NT2/D1 (cell line): Measurements from ENCODE around the gene ABCC8.

Experiments
- DNase-seq: peaks from one replicate; pipeline ENCODE4 v3.0.0-alpha.2; 2011; ENCODE audit warnings: low read depth, low spot score
- H3K27me3 ChIP-seq: 2 replicates; pipeline ENCODE4 v1.6.0; 2011; ENCODE audit warnings: mild to moderate bottlenecking; ENCODE audit not compliant: insufficient read length, insufficient read depth
- H3K36me3 ChIP-seq: 2 replicates; pipeline ENCODE4 v1.6.1; 2011; ENCODE audit warnings: mild to moderate bottlenecking, low read length, mixed read lengths; ENCODE audit not compliant: insufficient read depth, insufficient read length
- H3K4me1 ChIP-seq: 2 replicates; pipeline ENCODE4 v1.5.1; 2011; ENCODE audit not compliant: insufficient read depth, insufficient read length
- H3K4me3 ChIP-seq: 2 replicates; pipeline ENCODE4 v1.5.1; 2011; ENCODE audit warnings: low read depth; ENCODE audit not compliant: insufficient read length
- H3K9ac ChIP-seq: 2 replicates; pipeline ENCODE4 v1.6.0; 2011; ENCODE audit warnings: low read depth; ENCODE audit not compliant: insufficient read length
- H3K9me3 ChIP-seq: 2 replicates; pipeline ENCODE4 v1.5.1; 2011; ENCODE audit warnings: mild to moderate bottlenecking, low read length; ENCODE audit not compliant: insufficient read depth
- SUZ12 ChIP-seq: IDR thresholded peaks from 2 replicates; pipeline ENCODE4 v1.6.1; 2011; ENCODE audit not compliant: insufficient read length, insufficient read depth; ENCODE audit errors: extremely low read depth
- YY1 ChIP-seq: IDR thresholded peaks from 2 replicates; pipeline ENCODE4 v1.6.1; 2011; ENCODE audit not compliant: insufficient read length, insufficient read depth
- ZNF274 ChIP-seq: IDR thresholded peaks from 2 replicates; pipeline ENCODE4 v1.6.1; 2011; ENCODE audit warnings: mild to moderate bottlenecking, low read depth, low read length

Gene ABCC8

DNA sequence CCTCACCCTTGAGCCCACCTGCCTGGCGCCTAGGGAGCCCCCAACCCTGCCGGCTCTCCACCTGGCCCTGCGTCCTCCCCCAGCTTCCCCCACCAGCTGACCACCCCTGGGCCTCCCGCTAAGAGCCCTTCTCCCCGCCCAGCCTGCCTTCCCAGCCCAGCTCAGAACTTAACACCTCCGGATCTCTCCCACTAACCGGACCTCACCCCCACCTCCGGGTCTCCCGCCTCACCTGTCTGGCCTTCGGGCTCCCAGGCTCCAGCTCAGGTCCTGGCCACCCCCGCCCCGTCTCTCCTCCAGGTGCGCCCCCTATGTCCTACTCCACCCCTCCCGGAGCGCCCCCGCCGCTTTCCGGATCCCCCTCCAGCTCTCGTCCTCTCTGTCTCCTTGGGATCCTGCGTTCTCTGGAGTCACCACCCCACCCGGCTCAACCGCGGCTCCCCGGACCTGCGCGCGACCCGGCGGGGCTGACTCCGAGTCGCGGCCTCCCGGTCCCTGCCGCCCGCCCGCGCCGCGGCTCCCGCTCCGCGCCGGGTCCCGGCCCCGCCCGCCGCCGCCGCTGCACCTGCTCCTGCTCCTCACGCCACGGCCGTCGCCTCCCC, 87.9 kb downstream of the ABCC8 start, which contains the start of gene KCNJ11:
TSS of gene KCNJ11 (minus strand) at position 51 of the 602 bp plus-strand sequence. CDS start 568 bp downstream, outside the sequence.
- peaks cover 19% of the 10 kb centered on the region for H3K4me1 ChIP-seq
- no peak for DNase-seq
- peak within 1 kb of the TSS; percentile 42 for H3K4me3 ChIP-seq
- TF ChIP-seq SUZ12 = no peak
- no peak for TF ChIP-seq ZNF274
- no peak for TF ChIP-seq YY1
- H3K27me3 ChIP-seq = peaks cover 31% of the 10 kb centered on the region
- H3K36me3 ChIP-seq = no peaks in the 10 kb centered on the region
- peak within 1 kb of the TSS; percentile 72 for H3K9ac ChIP-seq
- H3K9me3 ChIP-seq = no peaks in the 10 kb centered on the region; the same call in 1 of the 2 replicates

DNA sequence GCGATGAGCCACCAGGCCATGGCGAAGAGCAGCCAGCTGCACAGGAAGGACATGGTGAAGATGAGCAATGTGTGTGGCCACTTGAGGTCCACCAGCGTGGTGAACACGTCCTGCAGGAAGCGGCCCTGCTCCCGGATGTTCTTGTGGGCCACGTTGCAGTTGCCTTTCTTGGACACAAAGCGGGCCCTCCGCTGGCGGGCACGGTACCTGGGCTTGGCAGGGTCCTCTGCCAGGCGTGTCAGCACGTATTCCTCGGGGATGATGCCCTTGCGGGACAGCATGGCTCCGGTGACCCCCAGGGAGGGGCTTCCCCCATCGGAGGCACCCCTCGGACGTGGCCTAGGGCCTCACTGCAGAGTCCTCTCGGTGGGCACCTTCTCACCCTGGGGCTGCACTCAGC, 88.8 kb downstream of the ABCC8 start:
- peaks cover 17% of the 10 kb centered on the region for H3K4me1 ChIP-seq
- H3K36me3 ChIP-seq = no peaks in the 10 kb centered on the region
- peaks cover 38% of the 10 kb centered on the region for H3K27me3 ChIP-seq
- H3K9me3 ChIP-seq = no peaks in the 10 kb centered on the region; the same call in 1 of the 2 replicates
- no peak overlapping the region for H3K4me3 ChIP-seq
- no peak for DNase-seq
- TF ChIP-seq ZNF274 (no peak), SUZ12 (no peak), YY1 (no peak)
- no peak overlapping the region for H3K9ac ChIP-seq

DNA sequence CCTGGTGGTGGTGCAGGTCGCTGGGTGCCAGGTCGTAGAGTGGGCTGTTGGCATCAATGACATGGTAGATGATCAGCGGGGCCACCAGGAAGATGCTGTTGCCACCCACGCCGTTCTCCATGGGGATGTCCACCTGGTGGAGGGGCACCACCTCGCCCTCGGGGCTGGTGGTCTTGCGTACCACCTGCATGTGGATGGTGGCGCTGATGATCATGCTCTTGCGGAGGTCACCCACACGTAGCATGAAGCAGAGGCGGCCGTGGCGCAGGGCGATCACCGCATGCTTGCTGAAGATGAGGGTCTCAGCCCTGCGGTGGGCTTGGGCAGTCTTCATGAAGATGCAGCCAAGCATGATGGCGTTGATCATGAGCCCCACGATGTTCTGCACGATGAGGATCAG, 89.4 kb downstream of the ABCC8 start:
- H3K27me3 ChIP-seq = peaks cover 43% of the 10 kb centered on the region
- H3K9me3 ChIP-seq = no peaks in the 10 kb centered on the region; the same call in 1 of the 2 replicates
- no peak overlapping the region for H3K4me3 ChIP-seq
- TF ChIP-seq YY1 (no peak), ZNF274 (no peak)
- H3K36me3 ChIP-seq = no peaks in the 10 kb centered on the region
- DNase-seq = no peak
- no peak overlapping the region for H3K9ac ChIP-seq
- H3K4me1 ChIP-seq = peaks cover 17% of the 10 kb centered on the region

DNA sequence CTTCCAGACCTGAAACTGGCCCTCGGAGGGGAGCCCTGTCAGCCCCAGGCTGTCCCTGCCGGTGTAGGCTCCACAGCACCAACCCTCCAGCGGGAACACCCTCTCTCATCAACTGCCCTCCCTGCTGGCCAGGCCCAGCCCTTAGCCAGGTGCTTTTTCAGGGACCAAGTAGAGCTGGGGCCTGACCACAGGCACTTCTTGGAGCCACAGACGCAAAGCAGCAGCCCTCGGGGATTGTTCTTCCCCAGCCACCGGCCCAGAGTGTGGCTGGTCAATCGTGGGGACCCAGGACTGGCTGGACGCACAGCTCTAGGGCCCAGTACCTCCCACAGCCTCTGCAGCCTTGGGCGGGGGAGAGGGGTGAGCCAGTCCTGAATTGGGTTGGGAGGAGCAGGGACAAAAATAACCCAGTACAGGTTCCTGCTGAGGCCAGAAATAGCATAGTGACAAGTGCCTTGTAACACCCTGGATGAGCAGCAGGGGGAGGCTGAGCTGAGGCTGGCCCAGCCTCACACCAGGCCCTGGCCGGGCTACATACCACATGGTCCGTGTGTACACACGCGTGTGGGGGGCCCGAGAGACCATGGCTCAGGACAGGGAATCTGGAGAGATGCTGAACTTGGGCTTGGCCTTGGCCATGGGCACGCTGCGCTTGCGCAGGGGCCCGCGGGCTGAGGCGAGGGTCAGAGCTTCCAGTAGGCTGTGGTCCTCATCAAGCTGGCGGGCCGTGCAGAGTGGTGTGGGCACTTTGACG, 90.1 kb downstream of the ABCC8 start:
- Histone ChIP-seq H3K9ac (no peak overlapping the region), H3K27me3 (peaks cover 42% of the 10 kb centered on the region), H3K4me1 (peaks cover 17% of the 10 kb centered on the region), H3K9me3 (no peaks in the 10 kb centered on the region; the same call in 1 of the 2 replicates), H3K36me3 (no peaks in the 10 kb centered on the region), H3K4me3 (no peak overlapping the region)
- no peak for TF ChIP-seq SUZ12
- no peak for TF ChIP-seq YY1
- TF ChIP-seq ZNF274 = no peak
- DNase-seq = no peak

DNA sequence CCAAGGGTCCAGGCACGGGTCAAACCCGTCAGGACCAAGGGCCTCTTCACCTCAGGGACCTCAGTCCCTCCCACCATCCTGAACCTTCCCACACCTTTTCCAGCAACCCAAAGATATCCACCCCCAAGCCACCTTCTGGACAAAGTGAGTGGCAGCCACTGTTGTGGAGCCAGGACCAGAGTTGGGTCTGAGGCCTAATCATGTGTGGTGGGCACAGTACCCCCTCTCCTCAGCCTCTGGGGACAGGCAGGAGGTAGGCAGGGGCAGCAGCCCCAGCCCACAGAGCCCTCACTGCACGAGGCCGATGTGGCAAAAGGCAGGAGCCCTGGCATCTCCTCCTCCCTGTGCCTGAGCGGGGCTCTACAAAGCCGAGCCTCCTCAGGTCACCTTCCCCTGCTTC, 90.7 kb downstream of the ABCC8 start:
- Histone ChIP-seq H3K36me3 (no peaks in the 10 kb centered on the region), H3K4me3 (no peak overlapping the region), H3K9me3 (no peaks in the 10 kb centered on the region; the same call in 1 of the 2 replicates), H3K27me3 (peaks cover 37% of the 10 kb centered on the region), H3K9ac (no peak overlapping the region), H3K4me1 (peaks cover 17% of the 10 kb centered on the region)
- no peak for DNase-seq
- TF ChIP-seq ZNF274 (no peak), YY1 (no peak), SUZ12 (no peak)

DNA sequence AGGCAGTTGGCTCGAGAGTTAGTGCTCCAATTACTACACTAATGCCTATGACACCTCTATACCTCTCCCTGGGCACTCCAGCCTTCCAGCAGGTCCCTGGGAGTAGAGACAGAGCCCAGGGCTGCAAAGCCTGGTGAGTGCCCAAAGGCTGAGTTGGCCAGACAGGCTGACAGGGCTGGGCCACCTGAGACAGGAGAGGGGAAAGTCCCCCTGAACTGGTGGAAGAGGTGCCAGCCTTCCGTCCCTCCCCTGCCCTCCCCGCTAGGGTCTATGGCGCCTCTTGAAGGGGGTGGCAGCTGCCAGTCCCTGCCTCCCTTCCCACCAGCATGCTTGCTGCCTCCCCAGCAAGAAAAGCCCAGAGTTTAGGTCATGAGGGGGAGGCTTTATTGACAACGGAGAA, 91.2 kb downstream of the ABCC8 start:
- no peaks in the 10 kb centered on the region for H3K36me3 ChIP-seq
- no peak for TF ChIP-seq YY1
- TF ChIP-seq SUZ12 = no peak
- no peak for TF ChIP-seq ZNF274
- peaks cover 17% of the 10 kb centered on the region for H3K4me1 ChIP-seq
- H3K9ac ChIP-seq = no peak overlapping the region
- no peaks in the 10 kb centered on the region; the same call in 1 of the 2 replicates for H3K9me3 ChIP-seq
- peaks cover 32% of the 10 kb centered on the region for H3K27me3 ChIP-seq
- H3K4me3 ChIP-seq = no peak overlapping the region
- no peak for DNase-seq

DNA sequence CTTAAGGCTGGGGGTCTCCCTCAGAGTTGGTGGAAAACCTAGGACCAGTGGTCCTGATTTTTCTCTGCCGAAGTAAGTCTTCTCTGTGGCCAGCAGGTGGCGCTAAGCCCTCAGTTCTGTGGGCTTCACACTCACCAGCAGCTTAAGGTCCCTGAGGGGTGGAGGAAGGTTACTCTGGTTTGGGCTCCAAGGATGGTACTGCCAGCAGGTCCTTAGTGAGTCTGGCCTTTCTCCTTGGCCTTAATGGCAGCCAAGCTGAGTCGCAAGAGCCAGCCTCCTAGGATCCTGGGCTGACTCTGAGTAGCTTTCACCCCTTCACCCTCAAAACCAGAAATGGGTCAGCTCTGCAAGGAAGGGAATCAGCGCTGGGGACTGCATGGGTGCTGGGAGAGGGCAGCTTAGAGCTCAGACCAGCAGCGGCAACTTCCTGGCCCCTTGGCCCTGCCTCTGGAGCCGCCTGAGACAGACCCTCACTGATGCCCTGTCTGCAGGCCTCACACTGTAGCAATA, 92.6 kb downstream of the ABCC8 start:
- Histone ChIP-seq H3K36me3 (no peaks in the 10 kb centered on the region), H3K9me3 (peaks cover 8% of the 10 kb centered on the region; the same call in 1 of the 2 replicates), H3K4me1 (peaks cover 12% of the 10 kb centered on the region), H3K9ac (no peak overlapping the region), H3K27me3 (peaks cover 32% of the 10 kb centered on the region), H3K4me3 (no peak overlapping the region)
- TF ChIP-seq YY1 (no peak), ZNF274 (no peak), SUZ12 (no peak)
- peak; percentile 70 for DNase-seq
